HG03571 (cell line): Measurements from ENCODE around the gene CKMT1B.
"Not testable (repeated sequence)": the region's sequence is repeated elsewhere in the genome, so short reads cannot be mapped to it uniquely, and the experiment has no call there.

Experiments used
- ATAC-seq: cut with Tn5 transposase; IDR thresholded peaks from one replicate; pipeline ENCODE4 v1.9.1; 2021; ENCODE audit not compliant: unreplicated experiment

The CKMT1B gene

GRCh38 chr15:43626937-43627336 is 33.1 kb downstream of the CKMT1B start:
- not testable (repeated sequence) for ATAC-seq

- ATAC-seq: peak; percentile 62
Observed at GRCh38 chr15:43638464-43639204, 44.8 kb downstream of the CKMT1B start.
